ENCODE data around the gene DDIT3. TPM values are rescaled to one million over a fixed set of nuclear protein-coding genes. Genes with fewer than 3 reads are reported as not detected.
A peak's percentile ranks its signal among the peaks of the same experiment; 100 is the strongest.

The DDIT3 gene
- total and polyA plus RNA-seq, 2 donors (not counting 1 experiment from before 2014, with no cell fraction given): 35.6 to 159 TPM

GRCh38 chr12:57473886-57474285 is 46.4 kb downstream of the DDIT3 start:
- Histone ChIP-seq H3K36me3 (replicated peaks in 1 of 2; ENCODE audit: control extremely low read depth in 1 of 2, control insufficient read depth in 1 of 2, extremely low read depth in 1 of 2, insufficient read depth in 2 of 2, low read length in 1 of 2) (peaks cover 2 to 59% of the 10 kb centered on the region in 2 experiments), H3K79me2 (ENCODE audit: control insufficient read depth, insufficient read depth, low read length) (peaks cover 61% of the 10 kb centered on the region), H3K4me3 (ENCODE audit: control extremely low read depth in 1 of 5, extremely low read depth in 1 of 5, insufficient read depth in 1 of 5, low read depth in 2 of 5, low read length in 4 of 5) (no peak overlapping the region), H2AFZ (ENCODE audit: insufficient read depth, low read depth, low read length, poor library complexity, severe bottlenecking) (no peak overlapping the region), H3K27me3 (replicated peaks in 1 of 4; ENCODE audit: control extremely low read depth in 1 of 4, control insufficient read depth in 3 of 4, insufficient read depth in 4 of 4, low read length in 3 of 4) (no peaks in the 10 kb centered on the region), H3K27ac (ENCODE audit: low read length in 2 of 2) (peak overlapping the region in 1 of 2 donors; percentile 20), H3K9ac (ENCODE audit: low read length) (no peak overlapping the region), H4K20me1 (ENCODE audit: control insufficient read depth, insufficient read depth, low read length, poor library complexity, severe bottlenecking) (peaks cover 23% of the 10 kb centered on the region), H3K9me3 (ENCODE audit: control extremely low read depth in 1 of 3, control insufficient read depth in 2 of 3, insufficient read depth in 1 of 3, low read length in 2 of 3) (no peaks in the 10 kb centered on the region), H3K4me2 (replicated peaks; ENCODE audit: low read depth, low read length, poor library complexity, severe bottlenecking) (no peak overlapping the region), H3K4me1 (ENCODE audit: control insufficient read depth in 2 of 2, insufficient read depth in 2 of 2, low read length in 2 of 2) (peaks cover 38 to 60% of the 10 kb centered on the region in 2 donors)
- Mint-ChIP-seq H3K4me1 (peaks cover 59% of the 10 kb centered on the region), H3K27me3 (no peaks in the 10 kb centered on the region), H3K4me3 (peak overlapping the region; percentile 23), H3K9me3 (ENCODE audit: insufficient read depth) (no peaks in the 10 kb centered on the region), H3K27ac (peak overlapping the region; percentile 70)
- no peak for ATAC-seq (ENCODE audit: low read depth)
- WGBS (ENCODE audit: insufficient coverage): no CpG with 5 or more reads among the region's 5 CpGs
- ChIA-PET CTCF (interaction anchor here (1.1 to 10.4 kb wide), 3 partner anchors 13 to 18 kb away, joined by 4 to 166 read pairs (median 10); partner anchors contain the start of genes GLI1 and MARS1), POLR2A (no interaction called here)
- TF ChIP-seq EZH2 (IDR thresholded peaks at IDR 0.05; ENCODE audit: borderline replicate concordance, insufficient read depth, low read depth, low read length, poor library complexity, severe bottlenecking): no peak
- no peak for TF ChIP-seq CTCF (IDR thresholded peaks at IDR 0.05)
- intact Hi-C loops (cut with micrococcal nuclease): no loop called here
- no peak for DNase-seq

- peaks cover 33 to 55% of the 10 kb centered on the region in 2 donors for H3K4me1 ChIP-seq (ENCODE audit: control insufficient read depth in 2 of 2, insufficient read depth in 2 of 2, low read length in 2 of 2)
- H3K9ac ChIP-seq (ENCODE audit: low read length): no peak overlapping the region
Observed at GRCh38 chr12:57473392-57473791, 46.9 kb downstream of the DDIT3 start.

More at GRCh38 chr12:57473392-57473791, 46.9 kb downstream of the DDIT3 start:
- H3K27ac ChIP-seq (ENCODE audit: low read length in 2 of 2): no peak overlapping the region
- DNase-seq (no peak), ATAC-seq (ENCODE audit: low read depth) (no peak)
- intact Hi-C loops (cut with micrococcal nuclease): no loop called here
- Mint-ChIP-seq H3K4me3 (no peak overlapping the region), H3K9me3 (ENCODE audit: insufficient read depth) (no peaks in the 10 kb centered on the region), H3K27me3 (no peaks in the 10 kb centered on the region), H3K27ac (peak overlapping the region; percentile 62), H3K4me1 (peaks cover 54% of the 10 kb centered on the region)
- H2AFZ ChIP-seq (ENCODE audit: insufficient read depth, low read depth, low read length, poor library complexity, severe bottlenecking): no peak overlapping the region
- no peaks in the 10 kb centered on the region for H3K9me3 ChIP-seq (ENCODE audit: control extremely low read depth in 1 of 3, control insufficient read depth in 2 of 3, insufficient read depth in 1 of 3, low read length in 2 of 3)
- H3K4me2 ChIP-seq (replicated peaks; ENCODE audit: low read depth, low read length, poor library complexity, severe bottlenecking): no peak overlapping the region
- peaks cover 2 to 60% of the 10 kb centered on the region in 2 experiments for H3K36me3 ChIP-seq (replicated peaks in 1 of 2; ENCODE audit: control extremely low read depth in 1 of 2, control insufficient read depth in 1 of 2, extremely low read depth in 1 of 2, insufficient read depth in 2 of 2, low read length in 1 of 2)
- ChIA-PET POLR2A (no interaction called here), CTCF (interaction anchor here (1.1 to 10.4 kb wide), 3 partner anchors 12 to 17 kb away, joined by 4 to 166 read pairs (median 10); partner anchors contain the start of genes GLI1 and MARS1)
- TF ChIP-seq EZH2 (IDR thresholded peaks at IDR 0.05; ENCODE audit: borderline replicate concordance, insufficient read depth, low read depth, low read length, poor library complexity, severe bottlenecking): no peak
- TF ChIP-seq CTCF (IDR thresholded peaks at IDR 0.05): no peak
- H3K4me3 ChIP-seq (ENCODE audit: control extremely low read depth in 1 of 5, extremely low read depth in 1 of 5, insufficient read depth in 1 of 5, low read depth in 2 of 5, low read length in 4 of 5): no peak overlapping the region
- H3K79me2 ChIP-seq (ENCODE audit: control insufficient read depth, insufficient read depth, low read length): peaks cover 56% of the 10 kb centered on the region
- no CpG with 5 or more reads among the region's 3 CpGs for WGBS (ENCODE audit: insufficient coverage)
- no peaks in the 10 kb centered on the region for H3K27me3 ChIP-seq (replicated peaks in 1 of 4; ENCODE audit: control extremely low read depth in 1 of 4, control insufficient read depth in 3 of 4, insufficient read depth in 4 of 4, low read length in 3 of 4)
- peaks cover 23% of the 10 kb centered on the region for H4K20me1 ChIP-seq (ENCODE audit: control insufficient read depth, insufficient read depth, low read length, poor library complexity, severe bottlenecking)

All from B cell (primary cell).